H1 (cell line): Measurements from ENCODE around the gene AOC1. TPM values are rescaled to one million over a fixed set of nuclear protein-coding genes. Genes with fewer than 3 reads are reported as not detected.
"Not testable (repeated sequence)": the region's sequence is repeated elsewhere in the genome, so short reads cannot be mapped to it uniquely, and the experiment has no call there.

Experiments
- CTCF ChIA-PET: fragments of 300-600 bp; sonication (Branson Sonifier 250); formaldehyde crosslinking; loops from one replicate; lab custom pipeline; 2021; ENCODE audit not compliant: partially characterized antibody; lab: Charles Lee
- POLR2A ChIA-PET: fragments of 300-600 bp; sonication (Branson Sonifier 250); formaldehyde crosslinking; loops from one replicate; lab custom pipeline; 2021; ENCODE audit warnings: inconsistent platforms; ENCODE audit not compliant: partially characterized antibody; lab: Charles Lee
- DNase-seq, 2 experiments: peaks; one replicate each; pipeline versions ENCODE4 v3.0.0 to v3.0.0-alpha.2; 2010 to 2022; ENCODE audit warnings: low spot score in 2 of 2, low read depth in 1 of 2, mixed read lengths in 1 of 2
- FAIRE-seq: peaks from 2 replicates; lab custom pipeline; 2011; peaks lifted over from hg19 to GRCh38; lab: Jason Lieb, UNC
- H2AFZ ChIP-seq: 2 replicates; pipeline ENCODE4 v1.8.1; 2012; ENCODE audit warnings: low read length, inconsistent platforms
- H2AK5ac ChIP-seq: 2 replicates; pipeline ENCODE4 v1.6.1; 2013; ENCODE audit warnings: low read depth, low read length
- H2BK120ac ChIP-seq: replicated peaks from 2 replicates; pipeline ENCODE3; 2013; ENCODE audit warnings: low read depth, low read length, inconsistent platforms
- H2BK12ac ChIP-seq: 2 replicates; pipeline ENCODE4 v1.6.1; 2013; ENCODE audit warnings: low read depth, low read length
- H2BK15ac ChIP-seq: 2 replicates; pipeline ENCODE4 v1.6.1; 2013; ENCODE audit warnings: low read length
- H2BK20ac ChIP-seq: 2 replicates; pipeline ENCODE4 v1.6.1; 2013; ENCODE audit warnings: low read length
- H2BK5ac ChIP-seq: 2 replicates; pipeline ENCODE4 v1.6.1; 2013; ENCODE audit warnings: low read depth, low read length
- H3K14ac ChIP-seq: 2 replicates; pipeline ENCODE4 v1.6.1; 2013; ENCODE audit warnings: inconsistent platforms; ENCODE audit not compliant: insufficient read length
- H3K18ac ChIP-seq: 2 replicates; pipeline ENCODE4 v1.6.1; 2013; ENCODE audit warnings: low read length; ENCODE audit errors: extremely low read depth
- H3K23ac ChIP-seq: 2 replicates; pipeline ENCODE4 v1.6.1; 2013; ENCODE audit warnings: inconsistent platforms; ENCODE audit not compliant: insufficient read length
- H3K23me2 ChIP-seq: 2 replicates; pipeline ENCODE4 v1.6.1; 2013; ENCODE audit warnings: low read depth, low read length
- H3K27ac ChIP-seq: 2 replicates; pipeline ENCODE4 v1.6.1; 2011; ENCODE audit warnings: low read depth, low read length, inconsistent platforms
- H3K27me3 ChIP-seq, 4 experiments: replicated peaks in 1 of 4; 1 replicate in 1 of 4; 2 replicates in 3 of 4; pipeline versions ENCODE4 v1.6.1 to v1.8.1; 2011 to 2013; ENCODE audit warnings: low read length in 3 of 4, mild to moderate bottlenecking in 3 of 4, inconsistent platforms in 2 of 4, mixed read lengths in 2 of 4, moderate library complexity in 1 of 4; ENCODE audit not compliant: control insufficient read depth in 3 of 4, insufficient read depth in 3 of 4; ENCODE audit errors: extremely low read depth in 1 of 4
- H3K36me3 ChIP-seq, 4 experiments: 2 replicates each; pipeline versions ENCODE4 v1.6.1 to v1.8.1; 2011 to 2013; ENCODE audit warnings: mild to moderate bottlenecking in 4 of 4, low read length in 3 of 4, moderate library complexity in 2 of 4, control low read depth in 1 of 4, inconsistent platforms in 1 of 4; ENCODE audit not compliant: insufficient read depth in 4 of 4, control insufficient read depth in 2 of 4
- H3K4ac ChIP-seq: replicated peaks from 2 replicates; pipeline ENCODE3; 2013; ENCODE audit warnings: low read length, low read depth, mixed read lengths, inconsistent platforms; ENCODE audit not compliant: insufficient read length
- H3K4me1 ChIP-seq, 4 experiments: replicated peaks in 1 of 4; 1 replicate in 1 of 4; 2 replicates in 3 of 4; pipeline versions ENCODE4 v1.6.1 to v1.8.1; 2011 to 2013; ENCODE audit warnings: low read length in 3 of 4, inconsistent platforms in 2 of 4, mixed read lengths in 1 of 4; ENCODE audit not compliant: insufficient read depth in 4 of 4, control insufficient read depth in 3 of 4
- H3K4me2 ChIP-seq, 2 experiments: 2 replicates each; pipeline versions ENCODE4 v1.6.1 to v1.8.1; 2011 to 2013; ENCODE audit warnings: low read depth in 2 of 2, low read length in 2 of 2, control low read depth in 1 of 2, inconsistent platforms in 1 of 2, mild to moderate bottlenecking in 1 of 2; ENCODE audit not compliant: insufficient read depth in 1 of 2
- H3K4me3 ChIP-seq, 4 experiments: fragments of 200-600, 300-600 bp in 1 of 4; sonication (generic), shearing (Covaris generic), sonication (Bioruptor Twin) in 1 of 4; 2 replicates each; pipeline versions ENCODE4 v1.5.1 to v1.8.1; 2011 to 2016; ENCODE audit warnings: low read length in 4 of 4, low read depth in 3 of 4, control low read depth in 2 of 4, inconsistent platforms in 2 of 4, mild to moderate bottlenecking in 2 of 4, mixed read lengths in 1 of 4, moderate library complexity in 1 of 4; ENCODE audit not compliant: insufficient read depth in 2 of 4; ENCODE audit errors: extremely low read depth in 1 of 4
- H3K56ac ChIP-seq: replicated peaks from 2 replicates; pipeline ENCODE3; 2013; ENCODE audit warnings: low read depth, mild to moderate bottlenecking, mixed read lengths, low read length, inconsistent platforms; ENCODE audit not compliant: insufficient read length
- H3K79me1 ChIP-seq: 2 replicates; pipeline ENCODE4 v1.6.1; 2013; ENCODE audit warnings: low read depth, low read length, control low read depth
- H3K79me2 ChIP-seq, 2 experiments: 2 replicates each; pipeline versions ENCODE4 v1.6.1 to v1.8.1; 2012 to 2013; ENCODE audit warnings: low read length in 2 of 2, mild to moderate bottlenecking in 2 of 2, inconsistent platforms in 1 of 2; ENCODE audit not compliant: insufficient read depth in 2 of 2, control insufficient read depth in 1 of 2
- H3K9ac ChIP-seq, 4 experiments: replicated peaks in 1 of 4; 1 replicate in 1 of 4; 2 replicates in 3 of 4; pipeline versions ENCODE4 v1.6.1 to v1.8.1; 2011 to 2013; ENCODE audit warnings: low read depth in 3 of 4, low read length in 3 of 4, control low read depth in 2 of 4, mild to moderate bottlenecking in 2 of 4, moderate library complexity in 2 of 4, inconsistent platforms in 1 of 4; ENCODE audit errors: extremely low read depth in 1 of 4
- H3K9me3 ChIP-seq, 2 experiments: 2 replicates each; pipeline versions ENCODE4 v1.6.1 to v1.8.1; 2012 to 2013; ENCODE audit warnings: mild to moderate bottlenecking in 2 of 2, moderate library complexity in 2 of 2, control low read depth in 1 of 2, inconsistent platforms in 1 of 2, low read depth in 1 of 2, low read length in 1 of 2, mixed read lengths in 1 of 2; ENCODE audit not compliant: insufficient read depth in 2 of 2
- H4K20me1 ChIP-seq, 2 experiments: replicated peaks in 1 of 2; 2 replicates each; pipeline versions ENCODE3 to v1.8.1; 2011 to 2013; ENCODE audit warnings: inconsistent platforms in 2 of 2, low read length in 2 of 2, mild to moderate bottlenecking in 1 of 2; ENCODE audit not compliant: insufficient read depth in 2 of 2, control insufficient read depth in 1 of 2
- H4K5ac ChIP-seq: 2 replicates; pipeline ENCODE4 v1.6.1; 2013; ENCODE audit warnings: low read length, low read depth, mixed read lengths, inconsistent platforms; ENCODE audit not compliant: insufficient read length
- H4K8ac ChIP-seq: 2 replicates; pipeline ENCODE4 v1.8.0; 2013; ENCODE audit warnings: mild to moderate bottlenecking, moderate library complexity, low read length, inconsistent platforms; ENCODE audit not compliant: insufficient read depth; ENCODE audit errors: extremely low read depth
- H4K91ac ChIP-seq: replicated peaks from 2 replicates; pipeline ENCODE3; 2013; ENCODE audit warnings: low read length, mixed read lengths, inconsistent platforms; ENCODE audit not compliant: insufficient read length
- WGBS, 2 experiments: shearing (Covaris generic) in 1 of 2; methylation state at CpG; one replicate each; pipeline versions ENCODE4 v1.1.6 to v1.1.7; 2013 to 2015; ENCODE audit warnings: low lambda C conversion rate in 2 of 2, mixed read lengths in 2 of 2, inconsistent platforms in 1 of 2, low coverage in 1 of 2, missing lambda C conversion rate in 1 of 2; ENCODE audit not compliant: insufficient replicate concordance in 2 of 2, insufficient coverage in 1 of 2, insufficient read length in 1 of 2; ENCODE audit errors: extremely low coverage in 1 of 2, missing lambda C conversion rate in 1 of 2; 5-methylcytosine and 5-hydroxymethylcytosine counted together
- polyA plus RNA-seq, 7 experiments: library from polyadenylated mRNA; depleted of rRNA in 3 of 7; stranded (reverse) in 5 of 7; unstranded in 2 of 7; fragments of >200 nt in 5 of 7; fragments of 200-250 nt in 2 of 7; gene quantifications; 1 replicate in 5 of 7; 2 replicates in 1 of 7; 4 replicates in 1 of 7; pipeline versions ENCODE4 v1.2.1 to v1.2.3, GENCODE V29; 2011 to 2013; ENCODE audit warnings: missing spikeins in 2 of 7, mixed read lengths in 2 of 7
- total RNA-seq: library from RNA; stranded (reverse); fragmentation: NEBNext Ultra II Directional; extraction: Animal tissue kit (Norgen Biotek cat#: 25700); gene quantifications from 2 replicates; pipeline ENCODE4 v1.2.1, GENCODE V29; 2021

Gene AOC1
- total and polyA plus RNA-seq, 2 of the 8 experiments (the other 6 are each of a cell fraction or from before 2014, with no cell fraction given): 0.15 to 0.17 TPM

- CTCF ChIA-PET: interaction anchor here (0.7 to 5.5 kb wide), 10 partner anchors 8 to 108 kb away, joined by 3 to 27 read pairs (median 3); no protein-coding TSS in a partner anchor
- not testable (repeated sequence) for FAIRE-seq
These were observed 58.1 kb downstream of the AOC1 start for GRCh38 chr7:150910305-150910995.

More at GRCh38 chr7:150910305-150910995, 58.1 kb downstream of the AOC1 start:
- not testable (repeated sequence) for H3K9ac ChIP-seq, H4K91ac ChIP-seq, DNase-seq, H3K4me3 ChIP-seq, H4K5ac ChIP-seq, H3K36me3 ChIP-seq, H3K4ac ChIP-seq, H3K18ac ChIP-seq, H3K23ac ChIP-seq, H3K4me1 ChIP-seq, H3K9me3 ChIP-seq, H3K14ac ChIP-seq, H3K79me1 ChIP-seq, H2AFZ ChIP-seq, H2AK5ac ChIP-seq, H4K20me1 ChIP-seq, H3K79me2 ChIP-seq, H3K27ac ChIP-seq, H2BK15ac ChIP-seq, H3K27me3 ChIP-seq, H4K8ac ChIP-seq, H2BK5ac ChIP-seq, H2BK120ac ChIP-seq
- 86% methylated on average over 8 of the region's 8 CpGs; no CpG with 5 or more reads in 1 of the 2 experiments for WGBS, 2 experiments
- H2BK20ac ChIP-seq: 0 out of 2 replicates have a peak overlapping the region, but pooled peaks have one; percentile 4
- peak overlapping the region; percentile 82; the same call in 1 of the 2 replicates for H2BK12ac ChIP-seq
- H3K4me2 ChIP-seq: 0 out of 4 replicates have a peak overlapping the region, but pooled peaks of 1 of the 2 experiments have one; percentile 8
- H3K56ac ChIP-seq: peak overlapping the region; percentile 100
- POLR2A ChIA-PET: interaction anchor here (0.7 to 1.3 kb wide), 3 partner anchors 12 to 95 kb away, joined by 3 read pairs; no protein-coding TSS in a partner anchor
- H3K23me2 ChIP-seq: peaks cover 13% of the 10 kb centered on the region; the same call in 1 of the 2 replicates
